Measurements from ENCODE around the gene PDXK. TPM values are rescaled to one million over a fixed set of nuclear protein-coding genes. Genes with fewer than 3 reads are reported as not detected.

PDXK gene
- total RNA-seq, 1 donor from 2014 or later, result 12.5 TPM

DNA sequence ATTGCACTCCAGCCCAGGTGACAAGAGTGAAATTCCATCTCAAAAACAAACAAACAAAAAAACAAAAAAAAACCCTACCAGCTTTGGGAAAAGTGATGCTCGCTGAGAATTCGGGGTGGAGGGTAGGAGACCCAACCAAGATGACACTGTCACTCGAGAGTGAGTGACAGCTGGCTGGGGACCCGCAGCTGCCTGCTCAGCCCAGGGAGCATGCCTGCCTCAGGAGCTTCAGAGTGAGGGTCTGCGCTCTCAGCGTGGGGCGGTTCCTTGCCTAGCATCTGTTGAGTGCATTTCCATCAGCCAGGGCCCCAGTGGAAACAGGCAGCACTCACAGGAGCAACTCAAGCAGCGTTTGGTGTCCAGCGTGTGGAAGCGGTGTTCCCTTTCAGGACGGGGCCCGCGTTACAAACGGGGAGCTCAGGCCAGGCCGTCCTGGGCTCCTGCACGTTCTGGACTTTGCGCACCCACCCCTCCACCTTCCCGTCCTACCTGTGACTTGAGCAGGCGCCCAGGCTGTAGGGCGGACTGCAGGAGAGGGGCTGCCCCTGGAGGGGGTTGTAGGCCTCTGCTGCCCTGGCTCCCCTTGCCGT, 51.2 kb downstream of the PDXK start:
- Histone ChIP-seq H3K27ac (ENCODE audit: low read depth, low read length) (no peak overlapping the region), H3K36me3 (ENCODE audit: control insufficient read depth in 3 of 3, insufficient read depth in 3 of 3, low read length in 3 of 3) (peaks cover 10 to 16% (median 13%) of the 10 kb centered on the region in 3 donors), H3K9me3 (ENCODE audit: control insufficient read depth in 3 of 3, low read length in 3 of 3) (no peaks in the 10 kb centered on the region), H3K4me3 (ENCODE audit: low read length in 3 of 3) (no peak overlapping the region), H3K4me1 (ENCODE audit: control insufficient read depth in 3 of 3, insufficient read depth in 3 of 3, low read length in 3 of 3) (peaks cover 4 to 13% (median 8%) of the 10 kb centered on the region in 3 donors), H3K9ac (ENCODE audit: low read depth in 1 of 3, low read length in 3 of 3) (no peak overlapping the region), H3K27me3 (ENCODE audit: control insufficient read depth in 3 of 3, insufficient read depth in 3 of 3, low read length in 3 of 3) (peaks cover 0 to 4% (median 2%) of the 10 kb centered on the region in 3 donors)

DNA sequence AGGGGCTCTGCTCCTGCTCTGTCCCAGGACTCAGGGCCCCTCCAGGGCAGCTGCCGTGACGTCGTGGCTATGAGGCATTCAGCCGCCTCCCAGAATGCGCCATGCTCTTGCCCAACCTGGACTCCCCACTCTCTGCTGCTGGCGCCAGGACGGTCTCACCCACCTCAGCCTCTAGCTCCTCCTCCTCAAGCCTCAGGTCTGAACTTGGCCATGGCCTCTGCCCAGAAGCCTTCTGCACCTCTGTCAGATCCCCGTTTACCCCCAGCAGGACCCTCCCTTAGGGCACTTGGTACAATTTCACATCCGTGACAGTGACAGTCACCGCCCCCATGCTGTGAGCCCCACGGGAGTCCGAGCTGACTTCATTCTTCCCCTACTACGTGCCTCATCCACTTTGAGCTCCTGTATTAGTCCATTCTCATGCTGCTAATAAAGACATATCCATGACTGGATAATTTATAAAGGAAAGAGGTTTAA, 52.3 kb downstream of the PDXK start:
- H3K4me3 ChIP-seq (ENCODE audit: low read length in 3 of 3), result no peak overlapping the region
- peaks cover 10 to 16% (median 13%) of the 10 kb centered on the region in 3 donors for H3K36me3 ChIP-seq (ENCODE audit: control insufficient read depth in 3 of 3, insufficient read depth in 3 of 3, low read length in 3 of 3)
- H3K27ac ChIP-seq (ENCODE audit: low read depth, low read length), result no peak overlapping the region

DNA sequence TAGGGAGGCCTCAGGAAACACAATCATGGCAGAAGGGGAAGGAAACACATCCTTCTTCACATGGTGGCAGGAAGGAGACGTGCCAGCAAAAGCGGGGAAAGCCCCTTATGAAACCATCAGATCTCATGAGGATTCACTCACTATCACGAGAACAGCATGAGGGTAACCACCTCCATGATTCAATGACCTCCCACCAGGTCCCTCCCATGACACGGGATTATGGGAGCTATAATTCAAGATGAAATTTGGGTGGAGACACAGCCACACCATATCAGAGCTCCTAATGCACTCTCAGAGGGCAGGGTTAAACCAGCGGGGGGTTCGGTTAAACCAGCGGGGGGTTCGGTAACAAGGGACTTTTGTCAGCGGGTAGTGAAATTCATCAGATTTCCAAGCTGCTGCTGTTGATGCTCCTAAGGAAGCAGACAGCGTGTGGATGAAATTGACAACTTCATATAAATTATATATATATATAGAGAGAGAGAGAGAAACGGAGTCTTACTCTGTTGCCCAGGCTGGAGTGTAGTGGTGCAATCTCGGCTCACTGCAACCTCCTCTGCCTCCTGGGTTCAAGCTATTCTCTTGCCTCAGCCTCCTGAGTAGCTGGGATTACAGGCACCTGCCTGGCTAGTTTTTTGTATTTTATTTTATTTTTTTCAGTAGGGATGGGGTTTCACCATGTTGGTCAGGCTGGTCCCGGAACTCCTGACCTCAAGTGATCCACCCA, 52.9 kb downstream of the PDXK start:
- Histone ChIP-seq H3K27me3 (ENCODE audit: control insufficient read depth in 3 of 3, insufficient read depth in 3 of 3, low read length in 3 of 3) (peaks cover 0 to 4% (median 2%) of the 10 kb centered on the region in 3 donors), H3K27ac (ENCODE audit: low read depth, low read length) (no peak overlapping the region), H3K4me3 (ENCODE audit: low read length in 3 of 3) (no peak overlapping the region), H3K9ac (ENCODE audit: low read depth in 1 of 3, low read length in 3 of 3) (no peak overlapping the region), H3K36me3 (ENCODE audit: control insufficient read depth in 3 of 3, insufficient read depth in 3 of 3, low read length in 3 of 3) (peaks cover 10 to 16% (median 13%) of the 10 kb centered on the region in 3 donors), H3K4me1 (ENCODE audit: control insufficient read depth in 3 of 3, insufficient read depth in 3 of 3, low read length in 3 of 3) (peaks cover 9 to 17% (median 16%) of the 10 kb centered on the region in 3 donors), H3K9me3 (ENCODE audit: control insufficient read depth in 3 of 3, low read length in 3 of 3) (no peaks in the 10 kb centered on the region)

More for the DNA sequence above, 52.3 kb downstream of the PDXK start:
- Histone ChIP-seq H3K9ac (ENCODE audit: low read depth in 1 of 3, low read length in 3 of 3) (no peak overlapping the region), H3K27me3 (ENCODE audit: control insufficient read depth in 3 of 3, insufficient read depth in 3 of 3, low read length in 3 of 3) (peaks cover 0 to 4% (median 2%) of the 10 kb centered on the region in 3 donors), H3K4me1 (ENCODE audit: control insufficient read depth in 3 of 3, insufficient read depth in 3 of 3, low read length in 3 of 3) (peaks cover 9 to 17% (median 16%) of the 10 kb centered on the region in 3 donors), H3K9me3 (ENCODE audit: control insufficient read depth in 3 of 3, low read length in 3 of 3) (no peaks in the 10 kb centered on the region)

GRCh38 chr21:43772425-43772821, 53.5 kb downstream of the PDXK start:
- no peak overlapping the region for H3K4me3 ChIP-seq (ENCODE audit: low read length in 3 of 3)
- H3K9me3 ChIP-seq (ENCODE audit: control insufficient read depth in 3 of 3, low read length in 3 of 3), result no peaks in the 10 kb centered on the region

GRCh38 chr21:43774163-43774562, 55.2 kb downstream of the PDXK start:
- no peak overlapping the region for H3K4me3 ChIP-seq (ENCODE audit: low read length in 3 of 3)
- H3K4me1 ChIP-seq (ENCODE audit: control insufficient read depth in 3 of 3, insufficient read depth in 3 of 3, low read length in 3 of 3), result peaks cover 9 to 17% (median 15%) of the 10 kb centered on the region in 3 donors
- H3K27ac ChIP-seq (ENCODE audit: low read depth, low read length), result no peak overlapping the region
- H3K27me3 ChIP-seq (ENCODE audit: control insufficient read depth in 3 of 3, insufficient read depth in 3 of 3, low read length in 3 of 3), result peaks cover 0 to 2% (median 0%) of the 10 kb centered on the region in 3 donors
- peaks cover 10 to 16% (median 13%) of the 10 kb centered on the region in 3 donors for H3K36me3 ChIP-seq (ENCODE audit: control insufficient read depth in 3 of 3, insufficient read depth in 3 of 3, low read length in 3 of 3)
- no peaks in the 10 kb centered on the region for H3K9me3 ChIP-seq (ENCODE audit: control insufficient read depth in 3 of 3, low read length in 3 of 3)
- H3K9ac ChIP-seq (ENCODE audit: low read depth in 1 of 3, low read length in 3 of 3), result no peak overlapping the region

More at GRCh38 chr21:43772425-43772821, 53.5 kb downstream of the PDXK start:
- H3K9ac ChIP-seq (ENCODE audit: low read depth in 1 of 3, low read length in 3 of 3), result no peak overlapping the region
- peaks cover 0 to 4% (median 2%) of the 10 kb centered on the region in 3 donors for H3K27me3 ChIP-seq (ENCODE audit: control insufficient read depth in 3 of 3, insufficient read depth in 3 of 3, low read length in 3 of 3)
- peaks cover 9 to 17% (median 16%) of the 10 kb centered on the region in 3 donors for H3K4me1 ChIP-seq (ENCODE audit: control insufficient read depth in 3 of 3, insufficient read depth in 3 of 3, low read length in 3 of 3)
- peaks cover 10 to 16% (median 13%) of the 10 kb centered on the region in 3 donors for H3K36me3 ChIP-seq (ENCODE audit: control insufficient read depth in 3 of 3, insufficient read depth in 3 of 3, low read length in 3 of 3)
- H3K27ac ChIP-seq (ENCODE audit: low read depth, low read length), result no peak overlapping the region

DNA sequence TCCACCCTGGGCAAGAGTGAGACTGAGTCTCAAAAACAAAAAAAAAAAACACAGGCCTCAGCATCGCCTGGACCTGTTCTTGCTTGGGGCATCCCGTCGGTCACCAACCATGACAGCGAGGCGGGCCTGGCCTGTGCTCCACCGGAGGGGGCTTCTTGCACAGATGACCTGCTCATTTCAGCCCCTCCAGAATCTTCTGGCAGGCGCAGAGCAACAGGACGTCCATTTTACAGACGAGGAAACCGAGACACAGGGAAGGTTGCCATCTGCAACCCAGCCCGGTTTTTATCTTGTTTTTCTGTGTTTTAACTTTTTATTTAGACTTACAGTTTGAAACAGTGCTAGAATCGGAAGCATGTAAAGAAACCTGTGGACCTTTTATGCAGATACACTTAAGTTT, 56.3 kb downstream of the PDXK start:
- no peaks in the 10 kb centered on the region for H3K9me3 ChIP-seq (ENCODE audit: control insufficient read depth in 3 of 3, low read length in 3 of 3)
- peaks cover 0 to 1% (median 0%) of the 10 kb centered on the region in 3 donors for H3K27me3 ChIP-seq (ENCODE audit: control insufficient read depth in 3 of 3, insufficient read depth in 3 of 3, low read length in 3 of 3)
- H3K9ac ChIP-seq (ENCODE audit: low read depth in 1 of 3, low read length in 3 of 3), result peak overlapping the region; percentile 75 to 92 (median 82)
- H3K36me3 ChIP-seq (ENCODE audit: control insufficient read depth in 3 of 3, insufficient read depth in 3 of 3, low read length in 3 of 3), result peaks cover 10 to 16% (median 13%) of the 10 kb centered on the region in 3 donors
- H3K4me1 ChIP-seq (ENCODE audit: control insufficient read depth in 3 of 3, insufficient read depth in 3 of 3, low read length in 3 of 3), result peaks cover 9 to 17% (median 15%) of the 10 kb centered on the region in 3 donors
- H3K4me3 ChIP-seq (ENCODE audit: low read length in 3 of 3), result peak overlapping the region; percentile 82 to 90 (median 88)
- H3K27ac ChIP-seq (ENCODE audit: low read depth, low read length), result peak overlapping the region; percentile 77

DNA sequence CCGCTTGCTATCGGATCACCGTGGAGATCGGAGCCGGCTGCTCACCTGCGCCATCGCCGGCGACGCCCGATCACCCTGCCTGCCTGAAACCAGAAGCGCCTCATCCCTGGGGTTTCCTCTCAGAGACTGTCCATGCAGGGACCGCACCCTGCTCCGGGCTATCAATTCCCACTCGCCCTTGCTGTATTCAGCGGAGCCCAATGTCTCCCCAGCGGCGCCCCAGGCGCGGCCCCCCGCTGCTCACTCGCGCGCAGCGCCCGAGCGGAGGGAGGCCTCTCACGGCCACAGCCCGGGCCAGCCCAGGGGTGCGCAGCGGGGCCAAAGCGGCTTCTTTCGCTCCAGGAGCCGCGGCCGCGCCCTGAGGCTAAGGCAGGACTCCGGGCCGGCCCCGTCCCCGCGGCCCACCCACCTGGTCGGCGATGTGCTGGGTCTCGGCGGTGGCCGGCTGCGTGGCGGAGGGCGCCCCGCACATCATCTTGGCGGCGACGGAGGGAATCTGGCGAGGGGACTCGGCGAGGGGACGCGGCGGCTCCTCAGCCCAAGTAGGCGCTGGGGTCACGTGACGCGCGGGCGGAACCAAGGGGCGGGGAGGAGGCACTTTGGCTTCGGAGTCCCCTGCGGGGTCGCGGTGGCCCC, 57.0 kb downstream of the PDXK start, which contains the start of gene CSTB:
Gene CSTB, minus strand, starts transcription at position 514 of the 636 bp plus-strand sequence. Its CDS starts 39 bp downstream, at position 475.
- peak within 1 kb of the TSS; percentile 75 to 92 (median 82) for H3K9ac ChIP-seq (ENCODE audit: low read depth in 1 of 3, low read length in 3 of 3)
- peak within 1 kb of the TSS; percentile 82 to 90 (median 88) for H3K4me3 ChIP-seq (ENCODE audit: low read length in 3 of 3)
- peaks cover 10 to 16% (median 13%) of the 10 kb centered on the region in 3 donors for H3K36me3 ChIP-seq (ENCODE audit: control insufficient read depth in 3 of 3, insufficient read depth in 3 of 3, low read length in 3 of 3)
- H3K27ac ChIP-seq (ENCODE audit: low read depth, low read length), result peak within 1 kb of the TSS; percentile 77
- H3K4me1 ChIP-seq (ENCODE audit: control insufficient read depth in 3 of 3, insufficient read depth in 3 of 3, low read length in 3 of 3), result peaks cover 9 to 17% (median 15%) of the 10 kb centered on the region in 3 donors
- H3K9me3 ChIP-seq (ENCODE audit: control insufficient read depth in 3 of 3, low read length in 3 of 3), result no peaks in the 10 kb centered on the region
- no peaks in the 10 kb centered on the region for H3K27me3 ChIP-seq (ENCODE audit: control insufficient read depth in 3 of 3, insufficient read depth in 3 of 3, low read length in 3 of 3)

DNA sequence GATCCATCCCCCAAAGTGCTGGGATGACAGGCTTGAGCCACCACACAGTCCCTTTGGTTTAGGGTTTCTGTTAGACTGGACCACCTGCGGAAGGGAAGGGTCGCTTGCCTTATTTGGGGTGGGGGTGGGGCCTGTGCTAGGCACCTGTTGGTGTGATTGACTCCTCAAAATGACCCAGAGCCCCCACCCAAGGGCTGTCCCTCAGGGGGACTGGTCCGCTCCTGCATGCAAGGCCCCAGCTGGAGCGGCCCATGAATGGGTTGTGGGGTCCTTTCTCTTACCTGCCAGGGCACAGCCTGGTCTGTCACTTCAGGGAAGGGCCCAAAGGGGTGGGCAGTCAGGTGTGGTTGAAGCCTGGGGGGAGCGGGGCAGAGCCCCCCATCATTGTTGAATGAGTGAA, 59.0 kb downstream of the PDXK start:
- Histone ChIP-seq H3K9me3 (ENCODE audit: control insufficient read depth in 3 of 3, low read length in 3 of 3) (no peaks in the 10 kb centered on the region), H3K4me3 (ENCODE audit: low read length in 3 of 3) (no peak overlapping the region), H3K4me1 (ENCODE audit: control insufficient read depth in 3 of 3, insufficient read depth in 3 of 3, low read length in 3 of 3) (peaks cover 9 to 17% (median 15%) of the 10 kb centered on the region in 3 donors), H3K36me3 (ENCODE audit: control insufficient read depth in 3 of 3, insufficient read depth in 3 of 3, low read length in 3 of 3) (peaks cover 9 to 15% (median 10%) of the 10 kb centered on the region in 3 donors), H3K27ac (ENCODE audit: low read depth, low read length) (no peak overlapping the region), H3K9ac (ENCODE audit: low read depth in 1 of 3, low read length in 3 of 3) (no peak overlapping the region), H3K27me3 (ENCODE audit: control insufficient read depth in 3 of 3, insufficient read depth in 3 of 3, low read length in 3 of 3) (no peaks in the 10 kb centered on the region)

GRCh38 chr21:43778469-43779335, 59.8 kb downstream of the PDXK start:
- Histone ChIP-seq H3K9me3 (ENCODE audit: control insufficient read depth in 3 of 3, low read length in 3 of 3) (no peaks in the 10 kb centered on the region), H3K27ac (ENCODE audit: low read depth, low read length) (no peak overlapping the region), H3K36me3 (ENCODE audit: control insufficient read depth in 3 of 3, insufficient read depth in 3 of 3, low read length in 3 of 3) (peaks cover 3 to 7% (median 5%) of the 10 kb centered on the region in 3 donors), H3K4me3 (ENCODE audit: low read length in 3 of 3) (no peak overlapping the region), H3K27me3 (ENCODE audit: control insufficient read depth in 3 of 3, insufficient read depth in 3 of 3, low read length in 3 of 3) (no peaks in the 10 kb centered on the region), H3K4me1 (ENCODE audit: control insufficient read depth in 3 of 3, insufficient read depth in 3 of 3, low read length in 3 of 3) (peaks cover 9 to 17% (median 15%) of the 10 kb centered on the region in 3 donors), H3K9ac (ENCODE audit: low read depth in 1 of 3, low read length in 3 of 3) (no peak overlapping the region)
